Endothelial cell (in vitro differentiated cells): ENCODE data around the gene NETO1. TPM values are rescaled to one million over a fixed set of nuclear protein-coding genes. Genes with fewer than 3 reads are reported as not detected.
A peak's percentile ranks its signal among the peaks of the same experiment; 100 is the strongest.

Experiments used
- DNase-seq: peaks from one replicate; pipeline ENCODE4 v3.0.0; 2021; ENCODE audit warnings: low spot score
- H3K27ac Mint-ChIP-seq: one replicate; pipeline ENCODE4 v1.8.0; 2021; ENCODE audit warnings: mixed read lengths, inconsistent platforms; ENCODE audit not compliant: unreplicated experiment
- H3K27me3 Mint-ChIP-seq: one replicate; pipeline ENCODE4 v1.8.0; 2021; ENCODE audit warnings: mild to moderate bottlenecking, moderate library complexity, mixed read lengths, inconsistent platforms; ENCODE audit not compliant: unreplicated experiment
- H3K36me3 Mint-ChIP-seq: one replicate; pipeline ENCODE4 v1.8.0; 2021; ENCODE audit warnings: mild to moderate bottlenecking, low read depth, mixed read lengths, inconsistent platforms; ENCODE audit not compliant: unreplicated experiment
- H3K4me1 Mint-ChIP-seq: one replicate; pipeline ENCODE4 v1.8.0; 2021; ENCODE audit warnings: mild to moderate bottlenecking, mixed read lengths, inconsistent platforms; ENCODE audit not compliant: unreplicated experiment
- H3K4me3 Mint-ChIP-seq: one replicate; pipeline ENCODE4 v1.8.0; 2021; ENCODE audit warnings: mild to moderate bottlenecking, mixed read lengths, inconsistent platforms; ENCODE audit not compliant: unreplicated experiment
- H3K9me3 Mint-ChIP-seq: one replicate; pipeline ENCODE4 v1.8.0; 2021; ENCODE audit warnings: mixed read lengths, inconsistent platforms; ENCODE audit not compliant: unreplicated experiment
- CTCF ChIP-seq: fragments of 200-600 bp; sonication (generic); IDR thresholded peaks from one replicate; pipeline ENCODE4 v1.5.0; 2021; ENCODE audit warnings: antibody characterized with exemption; ENCODE audit not compliant: unreplicated experiment
- total RNA-seq: library from RNA; stranded (reverse); fragmentation: NEBNext Ultra II Directional; extraction: Animal tissue kit (Norgen Biotek cat#: 25700); gene quantifications from one replicate; pipeline ENCODE4 v1.2.1, GENCODE V29; 2021; ENCODE audit not compliant: unreplicated experiment

NETO1 gene
- total RNA-seq, 1 donor from 2014 or later, result 12.8 TPM

- Mint-ChIP-seq H3K4me1 (peaks cover 2% of the 10 kb centered on the region), H3K27me3 (no peaks in the 10 kb centered on the region), H3K9me3 (no peaks in the 10 kb centered on the region), H3K27ac (no peak overlapping the region), H3K4me3 (no peak overlapping the region), H3K36me3 (no peaks in the 10 kb centered on the region)
- peak; percentile 17 for DNase-seq
- peak; percentile 84 for TF ChIP-seq CTCF
Observed at GRCh38 chr18:72762515-72763122, 105.2 kb downstream of the NETO1 start.

- DNase-seq, result no peak
- TF ChIP-seq CTCF, result no peak
- Mint-ChIP-seq H3K4me3 (no peak overlapping the region), H3K4me1 (no peaks in the 10 kb centered on the region), H3K27ac (no peak overlapping the region), H3K36me3 (no peaks in the 10 kb centered on the region), H3K27me3 (no peaks in the 10 kb centered on the region), H3K9me3 (no peaks in the 10 kb centered on the region)
Observed at GRCh38 chr18:72752220-72752619, 115.6 kb downstream of the NETO1 start.

- Mint-ChIP-seq H3K4me3 (no peak overlapping the region), H3K4me1 (peaks cover 5% of the 10 kb centered on the region), H3K27me3 (no peaks in the 10 kb centered on the region), H3K27ac (no peak overlapping the region), H3K36me3 (no peaks in the 10 kb centered on the region), H3K9me3 (no peaks in the 10 kb centered on the region)
- no peak for DNase-seq
- TF ChIP-seq CTCF, result no peak
Observed at GRCh38 chr18:72742002-72742401, 125.8 kb downstream of the NETO1 start.

- H3K4me1 Mint-ChIP-seq, result peaks cover 5% of the 10 kb centered on the region
- no peaks in the 10 kb centered on the region for H3K9me3 Mint-ChIP-seq
- no peak for TF ChIP-seq CTCF
- no peak overlapping the region for H3K27ac Mint-ChIP-seq
- no peaks in the 10 kb centered on the region for H3K36me3 Mint-ChIP-seq
- no peak overlapping the region for H3K4me3 Mint-ChIP-seq
- H3K27me3 Mint-ChIP-seq, result no peaks in the 10 kb centered on the region
- DNase-seq, result no peak
Observed at GRCh38 chr18:72738136-72738535, 129.7 kb downstream of the NETO1 start.

GRCh38 chr18:72727776-72728175 lies 140.0 kb downstream of the NETO1 start:
- Mint-ChIP-seq H3K4me3 (no peak overlapping the region), H3K27me3 (peaks cover 3% of the 10 kb centered on the region), H3K27ac (no peak overlapping the region), H3K36me3 (no peaks in the 10 kb centered on the region), H3K9me3 (no peaks in the 10 kb centered on the region), H3K4me1 (no peaks in the 10 kb centered on the region)
- no peak for TF ChIP-seq CTCF
- no peak for DNase-seq
